ENCODE results near the gene SORCS2.

DNA sequence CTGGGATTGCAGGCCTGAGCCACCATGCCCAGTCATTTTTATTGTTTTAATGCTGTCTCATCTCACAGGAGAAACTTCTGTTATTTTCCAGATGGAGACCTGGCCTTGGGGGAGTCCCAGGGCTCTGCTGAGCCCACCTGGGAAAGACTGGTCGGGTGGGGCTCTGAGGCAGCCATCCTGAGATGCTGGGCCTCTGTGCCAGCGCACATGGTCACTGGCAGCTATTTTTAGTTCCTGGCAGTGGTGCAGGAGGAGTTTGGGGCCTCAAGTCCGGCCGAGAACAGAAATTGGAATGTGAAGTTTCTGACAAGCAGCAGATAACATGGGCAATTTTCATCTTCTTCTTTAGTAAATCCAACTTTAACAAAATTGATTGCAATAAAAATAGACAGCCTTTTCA lies 44.5 kb downstream of the SORCS2 start:
- no peak for TF ChIP-seq POLR2A (IDR thresholded peaks at IDR 0.05)
- TF ChIP-seq, protein P1, sequence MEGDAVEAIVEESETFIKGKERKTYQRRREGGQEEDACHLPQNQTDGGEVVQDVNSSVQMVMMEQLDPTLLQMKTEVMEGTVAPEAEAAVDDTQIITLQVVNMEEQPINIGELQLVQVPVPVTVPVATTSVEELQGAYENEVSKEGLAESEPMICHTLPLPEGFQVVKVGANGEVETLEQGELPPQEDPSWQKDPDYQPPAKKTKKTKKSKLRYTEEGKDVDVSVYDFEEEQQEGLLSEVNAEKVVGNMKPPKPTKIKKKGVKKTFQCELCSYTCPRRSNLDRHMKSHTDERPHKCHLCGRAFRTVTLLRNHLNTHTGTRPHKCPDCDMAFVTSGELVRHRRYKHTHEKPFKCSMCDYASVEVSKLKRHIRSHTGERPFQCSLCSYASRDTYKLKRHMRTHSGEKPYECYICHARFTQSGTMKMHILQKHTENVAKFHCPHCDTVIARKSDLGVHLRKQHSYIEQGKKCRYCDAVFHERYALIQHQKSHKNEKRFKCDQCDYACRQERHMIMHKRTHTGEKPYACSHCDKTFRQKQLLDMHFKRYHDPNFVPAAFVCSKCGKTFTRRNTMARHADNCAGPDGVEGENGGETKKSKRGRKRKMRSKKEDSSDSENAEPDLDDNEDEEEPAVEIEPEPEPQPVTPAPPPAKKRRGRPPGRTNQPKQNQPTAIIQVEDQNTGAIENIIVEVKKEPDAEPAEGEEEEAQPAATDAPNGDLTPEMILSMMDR (IDR thresholded peaks at IDR 0.05), result no peak

Data from Peyer's patch (tissue), 4 donors.